Liver (tissue), 9 donors: ENCODE results near the gene TOR3A. TPM values are rescaled to one million over a fixed set of nuclear protein-coding genes. Genes with fewer than 3 reads are reported as not detected.

Source experiments
- DNase-seq: peaks from one replicate; pipeline ENCODE4 v3.0.0-alpha.2; 2017; ENCODE audit warnings: low spot score
- H3K27ac ChIP-seq, 2 donors: one replicate each; pipeline ENCODE4 v1.7.0; 2013; ENCODE audit warnings: inconsistent platforms in 2 of 2, low read length in 2 of 2, control low read depth in 1 of 2, low read depth in 1 of 2, mild to moderate bottlenecking in 1 of 2
- H3K27me3 ChIP-seq, 4 donors: one replicate each; pipeline versions ENCODE4 v1.6.1 to v1.7.0; 2013; ENCODE audit warnings: low read length in 3 of 4, inconsistent platforms in 1 of 4, mild to moderate bottlenecking in 1 of 4, moderate library complexity in 1 of 4; ENCODE audit not compliant: control insufficient read depth in 4 of 4, insufficient read depth in 4 of 4
- H3K36me3 ChIP-seq, 4 donors: one replicate each; pipeline versions ENCODE4 v1.6.1 to v1.7.0; 2013; ENCODE audit warnings: low read length in 3 of 4, mild to moderate bottlenecking in 3 of 4, low read depth in 1 of 4, moderate library complexity in 1 of 4; ENCODE audit not compliant: control insufficient read depth in 4 of 4, insufficient read depth in 3 of 4
- H3K4me1 ChIP-seq, 4 donors: one replicate each; pipeline versions ENCODE4 v1.6.1 to v1.7.0; 2013; ENCODE audit warnings: low read length in 3 of 4, mild to moderate bottlenecking in 3 of 4, moderate library complexity in 1 of 4; ENCODE audit not compliant: control insufficient read depth in 4 of 4, insufficient read depth in 4 of 4
- H3K4me3 ChIP-seq, 3 donors: one replicate each; pipeline versions ENCODE4 v1.6.1 to v1.7.0; 2013; ENCODE audit warnings: low read length in 3 of 3, control low read depth in 1 of 3, low read depth in 1 of 3, mild to moderate bottlenecking in 1 of 3
- H3K9ac ChIP-seq, 2 donors: one replicate each; pipeline ENCODE4 v1.7.0; 2013; ENCODE audit warnings: low read length in 2 of 2, mild to moderate bottlenecking in 2 of 2, moderate library complexity in 2 of 2, control low read depth in 1 of 2, low read depth in 1 of 2
- H3K9me3 ChIP-seq, 4 donors: one replicate each; pipeline versions ENCODE4 v1.6.1 to v1.7.0; 2013; ENCODE audit warnings: low read length in 3 of 4; ENCODE audit not compliant: control insufficient read depth in 4 of 4
- ATF3 ChIP-seq: IDR thresholded peaks from 2 replicates; pipeline ENCODE4 v1.6.1; 2016; ENCODE audit warnings: antibody characterized with exemption
- EGR1 ChIP-seq, 2 donors: IDR thresholded peaks; 2 replicates each; pipeline ENCODE4 v1.6.1; 2016 to 2018; ENCODE audit warnings: antibody characterized with exemption in 2 of 2, low read depth in 2 of 2
- FOXA1 ChIP-seq: IDR thresholded peaks from 2 replicates; pipeline ENCODE4 v1.6.1; 2016; ENCODE audit warnings: antibody characterized with exemption
- FOXA2 ChIP-seq: IDR thresholded peaks from 2 replicates; pipeline ENCODE4 v1.6.1; 2016; ENCODE audit warnings: antibody characterized with exemption
- GABPA ChIP-seq, 2 donors: IDR thresholded peaks in 1 of 2; conservative IDR thresholded peaks in 1 of 2; 2 replicates each; pipeline ENCODE4 v1.6.1; 2016; ENCODE audit warnings: antibody characterized with exemption in 2 of 2, mild to moderate bottlenecking in 1 of 2, moderate library complexity in 1 of 2
- HNF4A ChIP-seq, 2 donors: conservative IDR thresholded peaks; 2 replicates each; pipeline ENCODE4 v1.6.1; 2016; ENCODE audit warnings: antibody characterized with exemption in 2 of 2, mild to moderate bottlenecking in 2 of 2
- HNF4G ChIP-seq: IDR thresholded peaks from 2 replicates; pipeline ENCODE4 v1.6.1; 2016; ENCODE audit warnings: antibody characterized with exemption
- JUND ChIP-seq, 2 donors: IDR thresholded peaks; 2 replicates each; pipeline ENCODE4 v1.6.1; 2016; ENCODE audit warnings: antibody characterized with exemption in 2 of 2
- NR2F2 ChIP-seq: IDR thresholded peaks from 2 replicates; pipeline ENCODE4 v1.6.1; 2016; ENCODE audit warnings: antibody characterized with exemption
- RAD21 ChIP-seq, 2 donors: IDR thresholded peaks; 2 replicates each; pipeline ENCODE4 v1.6.1; 2016; ENCODE audit warnings: antibody characterized with exemption in 2 of 2, mild to moderate bottlenecking in 2 of 2
- REST ChIP-seq: IDR thresholded peaks from 2 replicates; pipeline ENCODE4 v1.6.1; 2016; ENCODE audit warnings: antibody characterized with exemption, mild to moderate bottlenecking
- RXRA ChIP-seq, 2 donors: IDR thresholded peaks; 2 replicates each; pipeline ENCODE4 v1.6.1; 2017 to 2018; ENCODE audit warnings: antibody characterized with exemption in 2 of 2, mild to moderate bottlenecking in 1 of 2
- SP1 ChIP-seq: IDR thresholded peaks from 2 replicates; pipeline ENCODE4 v1.6.1; 2018; ENCODE audit warnings: antibody characterized with exemption, mild to moderate bottlenecking
- TAF1 ChIP-seq: conservative IDR thresholded peaks from 2 replicates; pipeline ENCODE4 v1.6.1; 2016; ENCODE audit warnings: antibody characterized with exemption, mild to moderate bottlenecking
- YY1 ChIP-seq: IDR thresholded peaks from 2 replicates; pipeline ENCODE4 v1.6.1; 2016; ENCODE audit warnings: antibody characterized with exemption, mild to moderate bottlenecking
- ZBTB33 ChIP-seq: IDR thresholded peaks from 2 replicates; pipeline ENCODE4 v1.6.1; 2016; ENCODE audit warnings: antibody characterized with exemption
- WGBS: extraction: QIAGEN DNeasy Blood & Tissue Kit; methylation state at CpG from one replicate; pipeline ENCODE4 v1.1.7; 2013; 5-methylcytosine and 5-hydroxymethylcytosine counted together
- polyA plus RNA-seq, 2 donors: library from polyadenylated mRNA; stranded (reverse) in 1 of 2; unstranded in 1 of 2; fragments of 200-250 nt in 1 of 2; fragments of >200 nt in 1 of 2; fragmentation: Nextera tagmentation in 1 of 2; extraction: Ambion mirVana in 1 of 2; gene quantifications; one replicate each; pipeline versions ENCODE4 v1.2.1 to v1.2.3, GENCODE V29; 2013 to 2015
- total RNA-seq, 2 donors: library from RNA; depleted of rRNA; stranded (reverse); fragments of >200 nt; gene quantifications; one replicate each; pipeline ENCODE4 v1.2.3, GENCODE V29; 2014
- TF ChIP-seq, protein P1 (sequence below): IDR thresholded peaks from 2 replicates; pipeline ENCODE4 v1.6.1; 2016; ENCODE audit warnings: antibody characterized with exemption
- TF ChIP-seq, protein P2 (sequence below): fragments of 150-350 bp; IDR thresholded peaks from 2 replicates; pipeline ENCODE4 v1.5.1; 2017; ENCODE audit warnings: improper control_type of control experiment, low read depth, low read length; ENCODE audit not compliant: missing input control
- donor health status: healthy.
- donor health status: healthy.
- donor health status: healthy.
- donor health status: healthy.
- donor health status: healthy.

The TOR3A gene
- total and polyA plus RNA-seq, 4 donors, result 14.3 to 31.0 (median 23.5) TPM

GRCh38 chr1:179144626-179145025 is 62.8 kb downstream of the TOR3A start:
- TF ChIP-seq NR2F2 (no peak), GABPA (IDR thresholded peaks at IDR 0.05 in 1 of 2, conservative IDR thresholded peaks at IDR 0.05 in 1 of 2) (no peak), JUND (IDR thresholded peaks at IDR 0.05) (no peak), RAD21 (IDR thresholded peaks at IDR 0.05) (no peak), FOXA1 (no peak), ATF3 (no peak), TAF1 (no peak), REST (no peak), FOXA2 (no peak), ZBTB33 (no peak), YY1 (no peak), SP1 (no peak), RXRA (IDR thresholded peaks at IDR 0.05) (no peak), EGR1 (IDR thresholded peaks at IDR 0.05; ENCODE audit: low read depth in 2 of 2) (no peak), HNF4G (no peak), HNF4A (conservative IDR thresholded peaks at IDR 0.05) (no peak)
- TF ChIP-seq, protein P1, sequence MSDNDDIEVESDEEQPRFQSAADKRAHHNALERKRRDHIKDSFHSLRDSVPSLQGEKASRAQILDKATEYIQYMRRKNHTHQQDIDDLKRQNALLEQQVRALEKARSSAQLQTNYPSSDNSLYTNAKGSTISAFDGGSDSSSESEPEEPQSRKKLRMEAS, result no peak
- TF ChIP-seq, protein P2, sequence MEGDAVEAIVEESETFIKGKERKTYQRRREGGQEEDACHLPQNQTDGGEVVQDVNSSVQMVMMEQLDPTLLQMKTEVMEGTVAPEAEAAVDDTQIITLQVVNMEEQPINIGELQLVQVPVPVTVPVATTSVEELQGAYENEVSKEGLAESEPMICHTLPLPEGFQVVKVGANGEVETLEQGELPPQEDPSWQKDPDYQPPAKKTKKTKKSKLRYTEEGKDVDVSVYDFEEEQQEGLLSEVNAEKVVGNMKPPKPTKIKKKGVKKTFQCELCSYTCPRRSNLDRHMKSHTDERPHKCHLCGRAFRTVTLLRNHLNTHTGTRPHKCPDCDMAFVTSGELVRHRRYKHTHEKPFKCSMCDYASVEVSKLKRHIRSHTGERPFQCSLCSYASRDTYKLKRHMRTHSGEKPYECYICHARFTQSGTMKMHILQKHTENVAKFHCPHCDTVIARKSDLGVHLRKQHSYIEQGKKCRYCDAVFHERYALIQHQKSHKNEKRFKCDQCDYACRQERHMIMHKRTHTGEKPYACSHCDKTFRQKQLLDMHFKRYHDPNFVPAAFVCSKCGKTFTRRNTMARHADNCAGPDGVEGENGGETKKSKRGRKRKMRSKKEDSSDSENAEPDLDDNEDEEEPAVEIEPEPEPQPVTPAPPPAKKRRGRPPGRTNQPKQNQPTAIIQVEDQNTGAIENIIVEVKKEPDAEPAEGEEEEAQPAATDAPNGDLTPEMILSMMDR, result no peak
- Histone ChIP-seq H3K27ac (no peak overlapping the region), H3K9ac (no peak overlapping the region), H3K4me3 (no peak overlapping the region), H3K9me3 (no peaks in the 10 kb centered on the region), H3K27me3 (no peaks in the 10 kb centered on the region), H3K4me1 (peaks cover 0 to 3% (median 0%) of the 10 kb centered on the region in 4 donors), H3K36me3 (peaks cover 0 to 2% (median 0%) of the 10 kb centered on the region in 4 donors)
- no peak for DNase-seq
- WGBS, result 99% methylated on average over 1 of the region's 1 CpG
